ENCODE results near the gene AKIRIN2. TPM values are rescaled to one million over a fixed set of nuclear protein-coding genes. Genes with fewer than 3 reads are reported as not detected.

AKIRIN2 gene
- total and polyA plus RNA-seq, 2 of the 13 experiments (the other 11 are each of a cell fraction or from before 2014, with no cell fraction given) = 15.6 to 23.4 TPM

GRCh38 chr6:87731818-87732661 is 30.0 kb upstream of the AKIRIN2 start (continued):
- TF ChIP-seq ZNF639 (CRISPR knock-in tag; conservative IDR thresholded peaks at IDR 0.05) (no peak), AHDC1 (CRISPR knock-in tag; IDR thresholded peaks at IDR 0.05; ENCODE audit: borderline replicate concordance) (peak; percentile 60; the same call in 1 of the 2 replicates), RFXAP (CRISPR knock-in tag; IDR thresholded peaks at IDR 0.05; ENCODE audit: borderline replicate concordance) (no peak), SMC3 (IDR thresholded peaks at IDR 0.05; ENCODE audit: low read length) (peak; percentile 31; the same call in 1 of the 2 replicates), ZNF331 (CRISPR knock-in tag; IDR thresholded peaks at IDR 0.05) (peak; percentile 53; the same call in 1 of the 2 replicates), HMG20B (CRISPR knock-in tag; conservative IDR thresholded peaks at IDR 0.05) (0 out of 2 replicates have a peak, but pooled peaks have one; percentile 30), GABPA (IDR thresholded peaks at IDR 0.05; ENCODE audit: low read depth, low read length) (no peak), GABPA (CRISPR knock-in tag; IDR thresholded peaks at IDR 0.05; ENCODE audit: low read depth) (peak; percentile 22; the same call in 1 of the 2 replicates), MED1 (CRISPR knock-in tag; IDR thresholded peaks at IDR 0.05) (peak; percentile 38; the same call in 1 of the 2 replicates), ARID4A (CRISPR knock-in tag; IDR thresholded peaks at IDR 0.05; ENCODE audit: borderline replicate concordance) (peak; percentile 14; the same call in 1 of the 2 replicates), ZNF580 (CRISPR knock-in tag; IDR thresholded peaks at IDR 0.05; ENCODE audit: borderline replicate concordance, low read depth) (peak; percentile 26; the same call in 1 of the 2 replicates), TBX3 (IDR thresholded peaks at IDR 0.05; ENCODE audit: borderline replicate concordance) (0 out of 2 replicates have a peak, but pooled peaks have one; percentile 21), CEBPB (IDR thresholded peaks at IDR 0.05; ENCODE audit: borderline replicate concordance, low read depth, low read length) (peak; percentile 99), POLR2AphosphoS5 (IDR thresholded peaks at IDR 0.05; ENCODE audit: low read depth, low read length) (no peak), GATAD1 (CRISPR knock-in tag; IDR thresholded peaks at IDR 0.05) (peak; percentile 22; the same call in 1 of the 2 replicates), NFIC (IDR thresholded peaks at IDR 0.05; ENCODE audit: low read length) (peak; percentile 72)
